ENCODE data around the gene BST1.

The BST1 gene

GRCh38 chr4:15778289-15779241 lies 75.7 kb downstream of the BST1 start, which contains the start of gene CD38:
Gene CD38 (plus strand): TSS chr4:15778328. CDS start chr4:15778415, 87 bp downstream.
- DNase-seq = no peak
- no peak for TF ChIP-seq GATA1 (IDR thresholded peaks at IDR 0.05; ENCODE audit: low read depth, low read length)
- TF ChIP-seq POLR2A (IDR thresholded peaks at IDR 0.05; ENCODE audit: low read length) = no peak

DNA sequence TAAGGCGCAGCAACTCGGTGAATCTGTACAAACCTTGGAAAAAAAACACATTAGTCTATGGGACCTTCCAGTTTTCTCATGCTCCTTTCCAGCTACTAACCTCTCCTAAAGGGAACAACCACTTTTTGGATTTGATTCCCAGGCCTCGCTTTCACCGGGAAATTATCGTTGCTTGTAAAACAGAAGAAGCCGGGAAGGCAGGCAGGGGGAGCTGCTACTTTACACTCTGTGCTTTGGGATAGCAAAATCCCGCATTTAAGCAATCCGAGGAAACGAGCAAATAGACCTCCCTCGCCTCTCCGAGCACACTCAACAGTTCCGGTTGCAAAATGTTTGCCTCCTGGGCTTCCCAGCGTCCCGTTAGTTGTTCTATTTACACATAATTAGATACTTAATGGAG lies 76.4 kb downstream of the BST1 start:
- TF ChIP-seq GATA1 (IDR thresholded peaks at IDR 0.05; ENCODE audit: low read depth, low read length) (no peak), POLR2A (IDR thresholded peaks at IDR 0.05; ENCODE audit: low read length) (no peak)

GRCh38 chr4:15779809-15780208 lies 76.9 kb downstream of the BST1 start:
- TF ChIP-seq GATA1 (IDR thresholded peaks at IDR 0.05; ENCODE audit: low read depth, low read length) (no peak), POLR2A (IDR thresholded peaks at IDR 0.05; ENCODE audit: low read length) (no peak)
- DNase-seq = no peak

More for the DNA sequence above, 76.4 kb downstream of the BST1 start:
- DNase-seq = no peak

GRCh38 chr4:15781427-15782095 lies 78.7 kb downstream of the BST1 start:
- no peak for DNase-seq
- TF ChIP-seq POLR2A (IDR thresholded peaks at IDR 0.05; ENCODE audit: low read length) (no peak), GATA1 (IDR thresholded peaks at IDR 0.05; ENCODE audit: low read depth, low read length) (no peak)

Data from erythroblast (primary cell).